H9 (cell line): ENCODE measurements around the gene LSM4. TPM values are rescaled to one million over a fixed set of nuclear protein-coding genes. Genes with fewer than 3 reads are reported as not detected.

Experiments
- DNase-seq: peaks from one replicate; pipeline ENCODE4 v3.0.0-alpha.2; 2017
- H2AFZ ChIP-seq: one replicate; pipeline ENCODE4 v1.6.1; 2013; ENCODE audit warnings: mild to moderate bottlenecking, low read length, control low read depth, moderate library complexity
- H2AK5ac ChIP-seq: 2 replicates; pipeline ENCODE4 v1.6.1; 2013; ENCODE audit warnings: low read length, control low read depth, mixed read lengths; ENCODE audit not compliant: insufficient read length
- H2BK120ac ChIP-seq: one replicate; pipeline ENCODE4 v1.6.1; 2013; ENCODE audit warnings: low read depth, mild to moderate bottlenecking, low read length, control low read depth, inconsistent platforms; ENCODE audit not compliant: poor library complexity, severe bottlenecking
- H2BK12ac ChIP-seq: 2 replicates; pipeline ENCODE4 v1.6.1; 2013; ENCODE audit warnings: low read length, control low read depth, mixed read lengths, low read depth; ENCODE audit not compliant: insufficient read length
- H2BK15ac ChIP-seq: 2 replicates; pipeline ENCODE4 v1.6.1; 2013; ENCODE audit warnings: low read depth, low read length, control low read depth
- H2BK20ac ChIP-seq: one replicate; pipeline ENCODE4 v1.6.1; 2013; ENCODE audit warnings: low read depth, mild to moderate bottlenecking, low read length, control low read depth, inconsistent platforms; ENCODE audit not compliant: poor library complexity, severe bottlenecking
- H2BK5ac ChIP-seq: 2 replicates; pipeline ENCODE4 v1.6.1; 2013; ENCODE audit warnings: low read length, control low read depth, mixed read lengths; ENCODE audit not compliant: insufficient read length
- H3K14ac ChIP-seq: 2 replicates; pipeline ENCODE4 v1.6.1; 2013; ENCODE audit warnings: low read length, control low read depth; ENCODE audit not compliant: insufficient read depth
- H3K18ac ChIP-seq: 2 replicates; pipeline ENCODE4 v1.6.1; 2013; ENCODE audit warnings: low read depth, mild to moderate bottlenecking, mixed read lengths, low read length, control low read depth; ENCODE audit not compliant: insufficient read length
- H3K23ac ChIP-seq: 2 replicates; pipeline ENCODE4 v1.6.1; 2013; ENCODE audit warnings: low read length, control low read depth, mixed read lengths, low read depth; ENCODE audit not compliant: insufficient read length
- H3K23me2 ChIP-seq: 2 replicates; pipeline ENCODE4 v1.6.1; 2013; ENCODE audit warnings: low read depth, mild to moderate bottlenecking, mixed read lengths, low read length, control low read depth; ENCODE audit not compliant: insufficient read length, poor library complexity, severe bottlenecking
- H3K27ac ChIP-seq: 2 replicates; pipeline ENCODE4 v1.5.1; 2013; ENCODE audit warnings: low read length, control low read depth, mixed read lengths, low read depth; ENCODE audit not compliant: insufficient read length
- H3K27me3 ChIP-seq: 2 replicates; pipeline ENCODE4 v1.6.1; 2013; ENCODE audit warnings: low read length, control low read depth, inconsistent platforms; ENCODE audit not compliant: insufficient read depth
- H3K4ac ChIP-seq: 2 replicates; pipeline ENCODE4 v1.6.1; 2013; ENCODE audit warnings: low read depth, mild to moderate bottlenecking, control low read depth, inconsistent platforms, low read length, moderate library complexity
- H3K4me1 ChIP-seq: 2 replicates; pipeline ENCODE4 v1.6.1; 2013; ENCODE audit warnings: low read length, control low read depth, inconsistent platforms; ENCODE audit not compliant: insufficient read depth
- H3K4me2 ChIP-seq: 2 replicates; pipeline ENCODE4 v1.6.1; 2013; ENCODE audit warnings: low read length, control low read depth, mixed read lengths; ENCODE audit not compliant: insufficient read length, insufficient read depth
- H3K56ac ChIP-seq: 2 replicates; pipeline ENCODE4 v1.6.1; 2013; ENCODE audit warnings: low read depth, mild to moderate bottlenecking, mixed read lengths, low read length, control low read depth; ENCODE audit not compliant: insufficient read length
- H3K79me1 ChIP-seq: 2 replicates; pipeline ENCODE4 v1.6.1; 2013; ENCODE audit warnings: low read depth, mild to moderate bottlenecking, moderate library complexity, low read length, control low read depth, inconsistent platforms; ENCODE audit not compliant: insufficient read depth, poor library complexity, severe bottlenecking
- H3K79me2 ChIP-seq: 2 replicates; pipeline ENCODE4 v1.6.1; 2013; ENCODE audit warnings: low read length, control low read depth, inconsistent platforms; ENCODE audit not compliant: insufficient read depth
- H3K9ac ChIP-seq: 2 replicates; pipeline ENCODE4 v1.6.1; 2013; ENCODE audit warnings: low read length, control low read depth, mixed read lengths; ENCODE audit not compliant: insufficient read length; ENCODE audit errors: extremely low read depth
- H3K9me3 ChIP-seq: one replicate; pipeline ENCODE4 v1.6.1; 2013; ENCODE audit warnings: low read depth, low read length, inconsistent platforms; ENCODE audit not compliant: control insufficient read depth
- H3T11ph ChIP-seq: one replicate; pipeline ENCODE4 v1.6.1; 2013; ENCODE audit warnings: mild to moderate bottlenecking, low read length, control low read depth, inconsistent platforms
- H4K20me1 ChIP-seq: one replicate; pipeline ENCODE4 v1.6.1; 2013; ENCODE audit not compliant: control insufficient read depth, insufficient read length, insufficient read depth
- H4K5ac ChIP-seq: 2 replicates; pipeline ENCODE4 v1.6.1; 2013; ENCODE audit warnings: low read depth, mild to moderate bottlenecking, mixed read lengths, low read length, control low read depth; ENCODE audit not compliant: insufficient read length
- H4K8ac ChIP-seq: replicated peaks from 2 replicates; pipeline ENCODE4 v1.6.1; 2013; ENCODE audit warnings: low read length, control low read depth, mixed read lengths, low read depth; ENCODE audit not compliant: insufficient read length
- H4K91ac ChIP-seq: 2 replicates; pipeline ENCODE4 v1.6.1; 2013; ENCODE audit warnings: low read depth, mild to moderate bottlenecking, moderate library complexity, mixed read lengths, low read length, control low read depth; ENCODE audit not compliant: insufficient read length
- H3K27ac Mint-ChIP-seq, 3 experiments: 2 replicates in 2 of 3; 3 replicates in 1 of 3; pipeline ENCODE4 v1.8.0; 2020 to 2021; ENCODE audit warnings: mixed read lengths in 3 of 3, mild to moderate bottlenecking in 1 of 3, moderate library complexity in 1 of 3
- H3K27me3 Mint-ChIP-seq: 2 replicates; pipeline ENCODE4 v1.8.0; 2021; ENCODE audit warnings: low read depth, mild to moderate bottlenecking, moderate library complexity, mixed read lengths
- H3K36me3 Mint-ChIP-seq, 3 experiments: 2 replicates in 2 of 3; 3 replicates in 1 of 3; pipeline ENCODE4 v1.8.0; 2020 to 2021; ENCODE audit warnings: low read depth in 3 of 3, mixed read lengths in 3 of 3; ENCODE audit not compliant: insufficient read depth in 1 of 3
- H3K4me1 Mint-ChIP-seq, 2 experiments: 2 replicates each; pipeline ENCODE4 v1.8.0; 2020; ENCODE audit warnings: mixed read lengths in 2 of 2
- H3K4me3 Mint-ChIP-seq, 2 experiments: 2 replicates in 1 of 2; 3 replicates in 1 of 2; pipeline ENCODE4 v1.8.0; 2020 to 2021; ENCODE audit warnings: mild to moderate bottlenecking in 2 of 2, mixed read lengths in 2 of 2, moderate library complexity in 1 of 2
- H3K9me3 Mint-ChIP-seq, 2 experiments: 2 replicates in 1 of 2; 3 replicates in 1 of 2; pipeline ENCODE4 v1.8.0; 2020; ENCODE audit warnings: mild to moderate bottlenecking in 2 of 2, mixed read lengths in 2 of 2, moderate library complexity in 1 of 2
- CTCF ChIP-seq: fragments of 200-600 bp; sonication (generic); conservative IDR thresholded peaks from 3 replicates; pipeline ENCODE4 v1.8.0; 2021; ENCODE audit warnings: antibody characterized with exemption, mild to moderate bottlenecking
- WGBS: extraction: QIAGEN DNeasy Blood & Tissue Kit; methylation state at CpG from one replicate; pipeline ENCODE4 v1.1.7; 2013; ENCODE audit warnings: missing lambda C conversion rate, low lambda C conversion rate, mixed read lengths; ENCODE audit not compliant: insufficient read length; ENCODE audit errors: extremely low coverage; 5-methylcytosine and 5-hydroxymethylcytosine counted together
- total RNA-seq: library from RNA; stranded (reverse); gene quantifications from 2 replicates; pipeline ENCODE4 v1.2.1, GENCODE V29; 2021

LSM4 gene
- total RNA-seq, 1 experiment from 2014 or later = 342 TPM

GRCh38 chr19:18320865-18321733, 1.8 kb downstream of the LSM4 start:
- Histone ChIP-seq H3K14ac (no peak overlapping the region), H3K4me2 (peak overlapping the region; percentile 99), H3K23me2 (peaks cover 16% of the 10 kb centered on the region), H3K27ac (no peak overlapping the region), H3T11ph (no peak overlapping the region), H2AK5ac (no peak overlapping the region), H3K79me2 (peaks cover 25% of the 10 kb centered on the region; the same call in 1 of the 2 replicates), H2BK120ac (no peak overlapping the region), H3K18ac (no peak overlapping the region), H3K79me1 (no peaks in the 10 kb centered on the region), H3K4me1 (peaks cover 8% of the 10 kb centered on the region; the same call in 1 of the 2 replicates), H4K20me1 (no peaks in the 10 kb centered on the region), H3K9me3 (no peaks in the 10 kb centered on the region), H3K27me3 (no peaks in the 10 kb centered on the region), H3K23ac (no peak overlapping the region), H4K5ac (no peak overlapping the region), H3K9ac (no peak overlapping the region), H2AFZ (no peak overlapping the region), H2BK15ac (no peak overlapping the region), H4K8ac (no peak overlapping the region), H2BK5ac (no peak overlapping the region), H2BK12ac (no peak overlapping the region), H3K56ac (no peak overlapping the region), H4K91ac (no peak overlapping the region), H2BK20ac (no peak overlapping the region), H3K4ac (no peak overlapping the region)
- peak overlapping the region; percentile 88 for H3K4me3 Mint-ChIP-seq
- H3K36me3 Mint-ChIP-seq = peaks cover 19 to 28% (median 19%) of the 10 kb centered on the region in 3 experiments
- peak overlapping the region; percentile 73 to 91 (median 86); a peak in 5 of 7 replicates for H3K27ac Mint-ChIP-seq
- H3K27me3 Mint-ChIP-seq = no peaks in the 10 kb centered on the region
- peaks cover 22 to 32% of the 10 kb centered on the region in 2 experiments for H3K4me1 Mint-ChIP-seq
- H3K9me3 Mint-ChIP-seq = no peaks in the 10 kb centered on the region
- WGBS = no CpG with 5 or more reads among the region's 14 CpGs
- DNase-seq = no peak
- no peak for TF ChIP-seq CTCF
